ENCODE results near the gene IKBKE.

IKBKE gene

DNA sequence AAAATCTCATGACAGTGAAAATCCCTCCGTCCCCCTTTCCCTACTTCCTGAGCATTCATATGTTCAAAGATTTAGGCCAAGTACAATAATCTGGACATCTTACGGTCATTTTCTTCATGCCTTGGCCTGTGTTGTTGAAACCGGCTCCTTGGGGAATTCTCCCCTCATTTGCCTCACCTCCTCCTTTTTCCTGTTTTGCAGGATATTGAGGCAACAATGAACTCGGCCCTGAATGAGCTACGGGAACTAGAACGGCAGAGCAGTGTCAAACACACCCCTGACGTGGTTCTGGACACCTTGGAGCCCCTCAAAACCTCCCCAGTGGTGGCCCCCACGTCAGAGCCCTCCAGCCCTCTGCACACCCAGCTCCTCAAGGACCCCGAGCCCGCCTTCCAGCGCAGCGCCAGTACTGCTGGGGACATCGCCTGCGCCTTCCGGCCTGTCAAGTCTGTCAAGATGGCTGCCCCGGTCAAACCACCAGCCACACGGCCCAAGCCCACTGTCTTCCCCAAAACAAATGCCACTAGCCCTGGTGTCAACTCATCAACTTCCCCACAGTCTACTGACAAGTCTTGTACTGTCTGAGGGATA, 9.3 kb upstream of the IKBKE start:
- DNase-seq (ENCODE audit: low spot score in 2 of 2) (no peak), ATAC-seq (ENCODE audit: low read depth) (no peak)
- Mint-ChIP-seq H3K9me3 (no peaks in the 10 kb centered on the region), H3K27me3 (no peaks in the 10 kb centered on the region), H3K36me3 (peaks cover 2% of the 10 kb centered on the region), H3K4me3 (no peak overlapping the region), H3K4me1 (peaks cover under 1% of the 10 kb centered on the region), H3K27ac (no peak overlapping the region)

DNA sequence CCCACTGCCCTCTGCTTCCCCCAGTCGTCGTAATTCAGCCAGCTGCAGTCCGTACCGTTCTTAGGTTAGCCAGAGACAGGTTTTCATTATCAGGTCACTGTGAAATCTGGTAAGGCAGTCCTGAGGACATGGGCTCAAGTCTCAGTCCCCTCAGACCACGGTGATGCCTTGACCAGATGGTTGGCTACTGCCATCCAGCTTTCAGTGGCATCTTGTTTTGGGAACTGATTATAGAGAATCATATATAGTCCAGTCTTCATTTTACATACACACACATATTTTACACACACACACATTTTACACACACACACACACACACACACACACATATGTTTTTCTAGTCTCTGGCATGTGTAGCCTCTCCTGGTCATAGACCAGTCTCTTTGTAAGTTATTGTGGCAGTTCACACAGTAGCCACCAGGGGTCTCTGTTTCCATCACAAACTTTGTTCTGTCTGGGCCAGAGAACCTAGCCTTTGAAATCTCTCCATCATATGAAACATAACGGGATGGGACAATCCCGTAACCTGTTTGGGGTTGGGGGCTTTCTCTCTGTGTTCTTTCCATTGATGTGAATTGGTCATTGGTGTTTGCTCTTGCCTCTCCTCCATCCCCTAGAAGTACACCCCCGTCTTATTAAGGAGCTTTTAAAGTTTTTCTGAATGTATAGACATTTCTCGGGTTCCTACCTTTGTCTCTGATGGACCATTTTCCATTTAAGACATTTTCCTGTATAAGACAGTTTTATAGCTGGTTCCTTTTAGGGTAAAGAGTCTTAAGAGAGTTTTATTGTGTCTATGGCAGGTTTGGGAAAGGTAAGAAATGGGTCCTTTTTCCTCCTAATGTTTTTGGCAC, 8.4 kb upstream of the IKBKE start:
- peaks cover 9% of the 10 kb centered on the region for H3K4me1 Mint-ChIP-seq
- no peaks in the 10 kb centered on the region for H3K27me3 Mint-ChIP-seq
- no peak overlapping the region for H3K27ac Mint-ChIP-seq
- peaks cover 2% of the 10 kb centered on the region for H3K36me3 Mint-ChIP-seq
- H3K4me3 Mint-ChIP-seq: no peak overlapping the region
- peak; percentile 71 to 76 for DNase-seq (ENCODE audit: low spot score in 2 of 2)
- peak; percentile 77 for ATAC-seq (ENCODE audit: low read depth)
- no peaks in the 10 kb centered on the region for H3K9me3 Mint-ChIP-seq

DNA sequence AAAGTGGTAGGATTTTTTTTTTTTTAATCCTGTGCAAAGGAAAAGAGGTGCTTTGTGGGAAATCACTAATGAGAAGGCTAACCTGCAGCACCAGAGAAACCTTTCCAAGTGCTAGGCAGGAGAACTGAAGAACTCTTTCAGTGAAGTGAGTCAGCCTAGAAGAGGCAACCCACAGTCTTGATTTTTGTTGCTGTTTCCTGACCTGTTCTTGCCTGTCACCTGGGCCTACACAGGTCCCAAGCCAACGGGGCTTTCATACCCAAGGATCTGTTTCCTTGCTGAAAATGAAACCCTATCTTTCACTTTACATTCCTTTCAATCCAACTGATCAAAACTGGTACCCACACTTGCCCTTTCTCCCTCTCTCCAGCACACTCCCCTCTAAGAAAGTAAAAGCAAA, 7.1 kb upstream of the IKBKE start:
- Mint-ChIP-seq H3K36me3 (peaks cover 2% of the 10 kb centered on the region), H3K27ac (peak overlapping the region; percentile 73), H3K9me3 (no peaks in the 10 kb centered on the region), H3K4me1 (peaks cover 20% of the 10 kb centered on the region), H3K27me3 (no peaks in the 10 kb centered on the region), H3K4me3 (no peak overlapping the region)
- no peak for ATAC-seq (ENCODE audit: low read depth)
- no peak for DNase-seq (ENCODE audit: low spot score in 2 of 2)

DNA sequence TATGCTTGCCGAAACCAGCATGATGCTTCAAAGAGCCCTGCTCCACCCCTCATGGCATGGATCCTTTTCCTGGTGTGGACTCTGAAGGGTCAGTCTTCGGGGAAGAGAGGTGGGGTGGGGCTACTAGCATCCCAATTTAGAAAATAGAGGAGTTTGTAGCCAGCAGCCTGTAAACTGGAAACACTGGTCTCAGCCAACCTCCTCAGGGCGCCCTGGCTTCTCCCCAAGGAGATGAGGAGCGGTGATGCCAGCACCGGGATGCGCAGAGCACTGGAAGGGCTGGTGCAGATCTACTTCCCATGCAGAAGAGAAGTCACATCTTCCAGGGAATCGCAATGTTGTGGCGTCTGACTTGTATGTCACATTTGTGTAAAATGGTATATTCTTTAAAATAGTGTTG, 6.4 kb upstream of the IKBKE start:
- Mint-ChIP-seq H3K27me3 (no peaks in the 10 kb centered on the region), H3K4me1 (peaks cover 26% of the 10 kb centered on the region), H3K9me3 (no peaks in the 10 kb centered on the region), H3K4me3 (no peak overlapping the region), H3K36me3 (peaks cover 2% of the 10 kb centered on the region), H3K27ac (no peak overlapping the region)
- DNase-seq (ENCODE audit: low spot score in 2 of 2) (no peak), ATAC-seq (ENCODE audit: low read depth) (no peak)

DNA sequence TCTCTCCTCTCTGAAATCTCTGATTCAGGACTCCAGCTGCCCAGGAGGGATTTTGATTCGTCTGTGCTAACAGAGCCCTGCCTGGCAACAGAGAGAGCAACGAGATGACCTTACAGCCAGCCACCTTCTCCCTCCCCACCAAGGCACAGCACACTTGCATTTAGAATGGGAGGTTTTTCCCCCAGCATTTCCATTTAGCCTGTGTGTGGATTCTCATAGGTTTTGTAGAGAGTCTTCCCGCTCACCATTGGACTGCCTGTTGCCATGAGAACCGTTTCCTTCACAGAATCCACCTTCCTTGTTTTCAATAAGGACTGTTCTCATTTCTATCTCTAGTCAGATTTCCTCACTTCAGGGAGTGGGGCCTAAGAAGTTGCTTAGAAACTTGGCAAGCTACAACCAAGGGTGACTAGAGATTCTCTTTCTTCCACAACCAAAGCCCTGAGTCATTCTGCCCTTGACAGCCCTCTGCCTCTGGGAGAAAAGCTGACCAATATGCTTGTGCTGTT, 5.8 kb upstream of the IKBKE start:
- peak overlapping the region; percentile 71 for H3K27ac Mint-ChIP-seq
- H3K4me3 Mint-ChIP-seq: no peak overlapping the region

DNA sequence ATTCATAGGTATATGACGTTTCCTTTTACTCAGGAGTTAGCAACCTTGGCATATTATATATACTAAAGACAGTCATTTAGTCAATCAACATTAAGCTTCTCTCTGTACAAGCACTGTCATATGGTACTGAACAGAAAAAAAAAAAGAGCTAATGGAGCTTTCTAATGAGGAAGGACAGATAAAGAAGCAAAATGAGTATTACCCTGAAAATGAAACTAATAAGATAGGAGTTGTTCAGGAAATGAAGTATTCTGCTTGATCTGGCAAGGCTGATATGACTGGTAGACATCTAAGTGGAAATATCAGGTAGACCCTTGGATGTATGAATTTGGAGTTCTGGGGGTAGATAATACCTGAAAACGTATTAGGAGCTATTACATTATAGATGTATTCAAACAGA, 4.3 kb upstream of the IKBKE start:
- ATAC-seq (ENCODE audit: low read depth) (peak; percentile 32), DNase-seq (ENCODE audit: low spot score in 2 of 2) (no peak)
- Mint-ChIP-seq H3K27me3 (no peaks in the 10 kb centered on the region), H3K36me3 (peaks cover 2% of the 10 kb centered on the region), H3K4me1 (peaks cover 33% of the 10 kb centered on the region), H3K9me3 (no peaks in the 10 kb centered on the region), H3K27ac (peak overlapping the region; percentile 73), H3K4me3 (peak overlapping the region; percentile 82)

More for the DNA sequence above, 5.8 kb upstream of the IKBKE start:
- Mint-ChIP-seq H3K9me3 (no peaks in the 10 kb centered on the region), H3K27me3 (no peaks in the 10 kb centered on the region), H3K4me1 (peaks cover 26% of the 10 kb centered on the region), H3K36me3 (peaks cover 2% of the 10 kb centered on the region)
- DNase-seq (ENCODE audit: low spot score in 2 of 2) (no peak), ATAC-seq (ENCODE audit: low read depth) (no peak)

DNA sequence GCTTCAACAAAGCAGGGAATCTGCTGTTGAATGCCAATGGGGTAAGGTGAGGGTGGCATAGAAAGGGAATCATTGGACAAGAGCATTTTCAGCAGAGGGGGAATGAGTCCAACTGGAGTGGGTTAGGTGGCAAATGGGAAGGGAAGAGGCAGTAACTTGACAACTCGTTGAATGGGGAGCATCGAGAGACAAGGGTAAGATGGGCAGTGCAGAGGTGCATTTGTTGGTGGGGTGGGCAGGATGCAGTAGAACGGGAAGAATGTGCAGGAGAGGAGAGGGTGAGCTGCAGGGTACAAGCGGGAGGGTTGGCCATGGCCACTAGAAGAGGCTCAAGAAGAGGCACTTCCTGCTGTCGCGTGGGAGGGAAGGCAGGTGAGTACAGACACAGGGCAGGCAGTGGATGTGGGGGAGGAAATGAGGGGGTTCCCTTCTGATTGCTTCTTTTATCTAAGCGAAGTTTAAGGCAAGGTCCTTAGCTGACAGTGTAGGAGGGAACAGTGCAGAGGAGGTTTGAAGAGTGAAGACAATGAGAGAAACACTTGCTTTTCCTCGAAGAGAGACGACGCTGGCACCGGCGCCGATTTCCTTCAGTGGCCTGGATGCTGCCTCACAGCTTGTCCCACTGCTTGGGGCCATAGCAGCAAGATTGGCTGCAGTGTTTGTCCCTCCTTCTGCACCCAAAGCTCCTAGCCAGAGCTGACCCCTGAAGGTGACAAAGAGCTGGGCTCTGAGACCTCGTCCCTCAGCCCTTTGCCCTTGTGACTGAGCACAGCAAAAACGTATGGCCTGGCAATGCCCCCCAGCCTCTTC, 3.2 kb upstream of the IKBKE start:
- DNase-seq (ENCODE audit: low spot score in 2 of 2) (no peak), ATAC-seq (ENCODE audit: low read depth) (no peak)
- H3K4me3 Mint-ChIP-seq: peak overlapping the region; percentile 50
- H3K27me3 Mint-ChIP-seq: no peaks in the 10 kb centered on the region
- no peaks in the 10 kb centered on the region for H3K36me3 Mint-ChIP-seq
- peaks cover 41% of the 10 kb centered on the region for H3K4me1 Mint-ChIP-seq
- H3K9me3 Mint-ChIP-seq: no peaks in the 10 kb centered on the region
- H3K27ac Mint-ChIP-seq: no peak overlapping the region

DNA sequence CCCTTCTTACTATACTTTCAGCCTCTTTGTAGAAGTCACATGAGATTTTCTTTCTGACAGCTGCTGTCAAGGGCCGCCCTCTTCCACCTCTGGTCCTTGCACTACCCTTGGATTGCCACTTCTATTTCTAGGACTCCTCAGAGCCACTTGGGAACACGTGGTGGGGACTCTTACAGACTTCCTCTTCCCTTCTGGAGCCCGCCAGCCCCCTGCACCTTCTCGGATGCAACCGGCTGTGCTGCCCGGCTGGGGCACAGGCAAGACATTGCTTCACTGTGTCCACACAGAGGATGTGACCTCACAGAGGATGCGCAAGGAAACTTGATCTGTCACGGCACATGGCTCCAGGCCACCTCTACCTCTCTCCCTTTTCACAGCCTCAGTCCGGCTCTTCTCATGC, 2.4 kb upstream of the IKBKE start:
- peak overlapping the region; percentile 85 for H3K4me3 Mint-ChIP-seq
- DNase-seq (ENCODE audit: low spot score in 2 of 2) (no peak), ATAC-seq (ENCODE audit: low read depth) (peak; percentile 16)
- peak overlapping the region; percentile 80 for H3K27ac Mint-ChIP-seq
- no peaks in the 10 kb centered on the region for H3K27me3 Mint-ChIP-seq
- H3K36me3 Mint-ChIP-seq: no peaks in the 10 kb centered on the region
- H3K4me1 Mint-ChIP-seq: peaks cover 47% of the 10 kb centered on the region
- H3K9me3 Mint-ChIP-seq: no peaks in the 10 kb centered on the region

DNA sequence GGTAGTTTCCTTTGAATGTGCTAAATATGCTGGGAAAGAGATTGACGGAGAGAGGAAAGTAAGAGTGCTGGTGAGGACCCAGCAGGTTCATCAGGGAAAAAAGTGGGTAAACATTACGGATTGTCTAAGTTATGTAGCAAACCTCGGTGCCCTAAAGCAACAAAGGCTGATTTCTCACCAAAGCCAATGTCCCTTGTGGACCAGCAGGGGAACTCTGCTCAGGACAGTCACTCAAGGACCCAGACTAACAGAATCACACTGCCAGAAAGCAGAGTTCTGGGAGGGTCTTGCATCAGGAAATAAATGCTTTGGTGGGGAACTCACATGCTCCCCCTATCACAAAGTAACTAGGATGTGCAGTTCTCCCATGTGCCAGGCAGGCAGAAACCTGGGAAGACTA, 1.7 kb upstream of the IKBKE start:
- ATAC-seq (ENCODE audit: low read depth): no peak
- peak overlapping the region; percentile 85 for H3K4me3 Mint-ChIP-seq
- H3K9me3 Mint-ChIP-seq: no peaks in the 10 kb centered on the region
- H3K4me1 Mint-ChIP-seq: peaks cover 50% of the 10 kb centered on the region
- H3K36me3 Mint-ChIP-seq: peaks cover 3% of the 10 kb centered on the region
- peak overlapping the region; percentile 80 for H3K27ac Mint-ChIP-seq
- DNase-seq (ENCODE audit: low spot score in 2 of 2): no peak
- no peaks in the 10 kb centered on the region for H3K27me3 Mint-ChIP-seq

DNA sequence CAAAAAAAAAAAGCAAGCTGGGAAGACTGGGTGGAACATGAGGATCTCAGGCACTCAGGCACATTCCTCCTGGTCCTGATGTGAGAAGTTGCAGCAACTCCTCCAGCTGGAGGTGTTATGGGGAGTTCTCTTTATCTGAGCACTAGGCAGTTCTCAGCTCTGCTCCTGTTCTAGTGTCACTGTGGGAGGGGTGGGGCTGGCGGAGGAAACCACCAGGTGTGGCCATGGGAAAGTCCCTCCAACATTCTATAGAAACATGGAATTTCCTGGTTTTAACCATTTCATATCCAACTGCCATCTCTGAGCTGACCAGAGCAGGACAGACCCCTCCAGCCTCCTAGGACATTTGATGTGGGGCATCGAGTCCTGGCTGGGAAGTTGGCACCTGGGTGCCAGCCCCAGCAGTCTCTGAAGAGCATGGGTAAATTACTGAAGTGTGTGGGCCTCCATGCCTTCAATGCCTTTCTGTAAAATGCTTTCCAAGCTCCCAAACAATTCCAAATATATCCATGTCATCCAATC, 804 bp upstream of the IKBKE start:
- ATAC-seq (ENCODE audit: low read depth): peak; percentile 16
- peak overlapping the region; percentile 85 for H3K4me3 Mint-ChIP-seq
- H3K4me1 Mint-ChIP-seq: peaks cover 50% of the 10 kb centered on the region
- H3K27me3 Mint-ChIP-seq: no peaks in the 10 kb centered on the region
- H3K27ac Mint-ChIP-seq: peak overlapping the region; percentile 87
- no peaks in the 10 kb centered on the region for H3K9me3 Mint-ChIP-seq
- DNase-seq (ENCODE audit: low spot score in 2 of 2): no peak
- H3K36me3 Mint-ChIP-seq: peaks cover 8% of the 10 kb centered on the region

DNA sequence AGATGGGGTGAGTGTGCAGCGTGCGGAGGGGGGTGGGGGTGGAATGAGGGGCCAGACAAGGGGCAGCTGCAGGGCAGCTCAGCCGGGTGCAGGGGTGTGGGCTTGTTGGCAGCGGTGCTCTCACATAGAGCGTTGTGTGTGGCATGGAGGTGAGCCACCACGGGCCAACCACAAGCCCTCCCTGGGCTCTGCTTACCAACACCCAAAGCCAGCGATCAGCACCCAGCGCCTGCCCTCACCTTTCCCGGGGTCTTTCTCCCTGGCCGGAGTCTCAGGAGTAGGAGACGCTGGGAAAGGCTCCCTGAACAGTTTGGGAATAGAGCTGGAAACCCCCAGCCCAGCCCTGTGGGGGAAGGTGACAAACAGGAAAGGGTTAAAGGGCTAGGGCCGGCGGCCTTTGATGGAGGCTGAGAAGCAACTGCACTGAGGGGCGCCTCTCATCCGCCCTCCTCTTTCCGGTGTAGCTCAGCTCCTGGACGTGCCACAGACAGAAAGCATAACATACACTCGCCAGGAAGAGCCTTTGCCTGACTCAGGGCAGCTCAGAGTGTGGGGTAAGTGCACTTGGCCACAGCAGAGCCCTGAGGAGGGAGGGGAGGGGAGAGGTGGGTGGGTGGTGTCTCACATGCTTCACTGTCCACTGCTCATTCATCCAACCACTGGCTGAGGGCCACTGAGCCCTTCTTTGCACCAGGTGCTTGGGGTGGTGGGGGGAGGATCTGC, 577 bp downstream of the IKBKE start:
- peak overlapping the region; percentile 85 for H3K4me3 Mint-ChIP-seq
- H3K4me1 Mint-ChIP-seq: peaks cover 52% of the 10 kb centered on the region
- no peaks in the 10 kb centered on the region for H3K27me3 Mint-ChIP-seq
- ATAC-seq (ENCODE audit: low read depth) (peak; percentile 26), DNase-seq (ENCODE audit: low spot score in 2 of 2) (no peak)
- peak overlapping the region; percentile 87 for H3K27ac Mint-ChIP-seq
- H3K36me3 Mint-ChIP-seq: peaks cover 14% of the 10 kb centered on the region
- H3K9me3 Mint-ChIP-seq: no peaks in the 10 kb centered on the region

DNA sequence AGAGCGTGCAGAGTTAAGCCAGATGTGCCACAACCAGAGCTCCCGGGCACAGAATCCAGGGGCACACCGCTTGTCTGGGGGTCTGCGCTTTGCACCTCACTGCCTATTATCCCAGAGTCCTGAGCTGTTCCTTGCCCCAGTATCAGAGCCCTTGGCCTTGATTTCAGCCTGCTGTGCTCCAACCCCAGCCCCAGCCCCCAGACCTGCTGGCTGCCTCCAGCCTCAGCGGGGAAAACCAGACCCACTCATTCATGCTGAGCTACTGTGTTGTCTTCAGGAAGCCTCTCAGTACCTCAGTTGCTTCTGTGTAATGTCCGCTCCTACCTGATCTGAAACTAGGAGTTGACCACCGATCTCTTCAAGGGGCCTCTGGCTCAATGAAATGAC, 1.1 kb downstream of the IKBKE start:
- Mint-ChIP-seq H3K27ac (peak overlapping the region; percentile 87), H3K4me1 (peaks cover 47% of the 10 kb centered on the region), H3K27me3 (no peaks in the 10 kb centered on the region), H3K9me3 (no peaks in the 10 kb centered on the region), H3K36me3 (peaks cover 16% of the 10 kb centered on the region), H3K4me3 (peak overlapping the region; percentile 85)
- ATAC-seq (ENCODE audit: low read depth) (peak; percentile 34), DNase-seq (ENCODE audit: low spot score in 2 of 2) (no peak)

DNA sequence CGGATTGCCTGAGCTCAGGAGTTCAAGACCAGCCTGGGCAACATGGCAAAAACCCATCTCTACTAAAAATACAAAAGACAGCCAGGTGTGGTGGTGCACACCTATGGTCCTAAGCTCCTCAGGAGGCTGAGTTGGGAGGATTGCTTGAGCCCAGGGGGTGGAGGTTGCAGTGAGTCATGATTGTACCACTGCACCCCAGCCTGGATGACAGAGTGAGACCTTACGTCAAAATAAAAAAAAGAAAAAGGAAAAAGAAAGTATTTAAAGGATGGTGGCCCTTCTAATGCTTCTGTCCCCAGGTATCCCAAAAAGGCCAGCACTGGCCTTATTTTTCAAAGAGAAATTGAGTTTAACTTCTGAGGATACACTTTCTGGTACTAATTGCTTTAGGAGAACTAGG, 1.7 kb downstream of the IKBKE start:
- DNase-seq (ENCODE audit: low spot score in 2 of 2): no peak

More for the DNA sequence above, 1.7 kb downstream of the IKBKE start:
- Mint-ChIP-seq H3K27me3 (no peaks in the 10 kb centered on the region), H3K4me3 (peak overlapping the region; percentile 85), H3K36me3 (peaks cover 20% of the 10 kb centered on the region), H3K9me3 (no peaks in the 10 kb centered on the region), H3K27ac (peak overlapping the region; percentile 87), H3K4me1 (peaks cover 41% of the 10 kb centered on the region)
- ATAC-seq (ENCODE audit: low read depth): no peak
